ENCODE measurements around the gene FRMD4B.
"Not testable (repeated sequence)": the region's sequence is repeated elsewhere in the genome, so short reads cannot be mapped to it uniquely, and the experiment has no call there.

FRMD4B gene

DNA sequence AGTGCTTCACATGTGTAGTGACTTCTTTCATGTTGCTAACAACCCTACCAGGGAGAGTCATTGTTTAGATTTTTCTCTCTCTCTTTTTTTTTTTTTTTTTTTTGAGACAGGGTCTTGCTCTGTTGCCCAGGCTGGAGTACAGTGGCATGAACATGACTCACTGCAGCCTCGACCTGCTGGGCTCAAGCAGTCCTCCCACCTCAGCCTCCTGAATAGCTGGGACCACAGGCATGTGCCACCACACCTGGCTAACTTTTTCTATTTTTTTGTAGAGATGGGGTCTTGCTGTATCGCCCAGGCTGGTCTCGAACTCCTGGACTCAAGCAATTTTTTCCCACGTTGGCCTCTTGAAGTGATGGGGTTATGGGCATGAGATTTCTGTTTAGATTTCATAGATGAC is 63.4 kb downstream of the FRMD4B start:
- DNase-seq (ENCODE audit: low read depth), result not testable (repeated sequence)

DNA sequence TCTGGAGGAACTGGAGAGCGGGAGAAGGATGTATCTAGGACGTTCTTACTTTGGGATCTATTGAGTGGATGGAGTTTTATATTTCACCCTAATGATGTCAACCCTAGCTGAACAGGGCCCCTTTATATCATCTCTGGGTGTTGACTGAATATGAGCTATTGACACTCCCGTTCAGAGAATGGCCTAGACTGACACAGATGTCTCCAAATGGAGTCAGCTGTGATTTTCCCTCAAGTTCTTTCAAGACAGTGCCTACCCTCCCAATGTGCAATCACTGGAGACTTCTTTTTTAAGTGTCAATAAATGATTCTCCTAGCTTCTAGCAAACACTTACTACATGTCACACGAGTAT is 63.8 kb downstream of the FRMD4B start:
- DNase-seq (ENCODE audit: low read depth), result no peak

DNA sequence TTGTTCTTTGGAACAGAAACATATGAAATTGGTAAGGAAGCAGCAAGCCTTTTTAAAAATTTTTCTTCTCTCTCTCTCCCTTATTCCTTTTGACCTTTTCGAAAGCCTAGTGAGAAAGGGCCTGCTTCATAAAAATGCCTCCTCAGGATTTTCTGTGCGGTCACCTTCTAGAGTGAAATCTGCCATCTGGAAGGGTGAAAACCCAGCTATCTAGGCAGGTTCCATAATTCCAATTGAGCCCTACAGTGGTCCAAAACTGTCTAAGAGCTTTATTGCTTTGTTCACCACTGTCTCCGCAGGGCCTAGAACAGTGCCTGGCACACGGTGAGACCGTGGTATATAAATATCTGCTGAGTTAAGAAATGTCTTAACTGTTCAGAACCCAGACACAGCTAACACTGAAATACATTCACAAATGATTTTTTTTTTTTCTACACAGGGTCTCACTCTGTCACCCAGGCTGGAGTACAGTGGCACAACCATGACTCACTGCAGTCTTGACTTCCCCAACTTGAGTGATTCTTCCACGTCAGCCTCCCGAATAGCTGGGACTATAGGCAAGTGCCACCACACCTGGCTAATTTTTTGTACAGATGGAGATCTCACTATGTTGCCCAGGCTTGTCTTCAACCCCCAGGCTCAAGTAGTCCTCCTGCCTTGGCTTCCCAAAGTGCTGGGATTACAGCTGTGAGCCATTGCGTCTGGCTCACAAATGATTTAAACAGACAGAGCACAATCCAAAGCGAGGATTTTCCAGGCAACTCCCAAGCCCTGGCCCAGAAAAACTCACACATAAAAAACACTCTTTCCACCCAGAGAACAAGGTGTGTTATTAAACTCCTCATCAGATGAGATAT is 64.4 kb downstream of the FRMD4B start:
- no peak for DNase-seq (ENCODE audit: low read depth)

DNA sequence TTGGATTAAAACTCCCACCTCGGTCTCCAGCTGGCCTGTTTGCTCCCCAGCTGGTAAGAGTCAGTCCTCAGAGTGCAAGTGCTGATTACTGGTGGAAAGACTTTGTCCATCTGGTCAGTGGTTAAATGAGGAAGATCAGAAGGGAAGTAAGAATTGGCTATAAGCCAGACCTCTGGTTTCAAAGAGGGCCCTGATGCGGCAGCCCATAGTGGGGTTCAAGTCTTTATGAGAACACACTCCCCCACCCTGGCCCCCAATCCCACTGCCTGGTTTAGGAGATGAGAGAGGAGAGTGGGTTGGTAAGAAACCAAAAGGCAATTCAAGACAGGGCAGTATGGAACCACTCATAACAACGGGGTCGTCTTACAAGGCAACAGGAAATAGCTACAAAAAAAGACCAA is 65.0 kb downstream of the FRMD4B start:
- no peak for DNase-seq (ENCODE audit: low read depth)

DNA sequence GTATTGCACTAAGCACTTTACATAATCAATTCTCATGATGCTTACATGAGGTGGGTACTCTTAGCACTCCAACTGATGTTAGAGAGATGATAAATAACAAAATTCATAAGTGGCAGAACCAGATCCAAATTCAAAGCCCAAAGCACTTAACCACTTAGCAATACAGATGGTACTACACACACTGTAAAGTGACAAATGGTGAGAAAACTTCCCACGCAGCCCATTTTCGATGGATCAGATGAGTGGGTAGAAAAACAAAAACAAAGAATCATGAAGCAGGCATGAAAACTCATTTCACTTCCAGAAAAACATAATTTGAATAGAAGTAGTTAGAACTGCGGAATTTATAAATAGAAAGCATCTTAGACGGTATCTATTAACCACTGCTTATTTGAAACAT is 66.2 kb downstream of the FRMD4B start:
- no peak for DNase-seq (ENCODE audit: low read depth)

DNA sequence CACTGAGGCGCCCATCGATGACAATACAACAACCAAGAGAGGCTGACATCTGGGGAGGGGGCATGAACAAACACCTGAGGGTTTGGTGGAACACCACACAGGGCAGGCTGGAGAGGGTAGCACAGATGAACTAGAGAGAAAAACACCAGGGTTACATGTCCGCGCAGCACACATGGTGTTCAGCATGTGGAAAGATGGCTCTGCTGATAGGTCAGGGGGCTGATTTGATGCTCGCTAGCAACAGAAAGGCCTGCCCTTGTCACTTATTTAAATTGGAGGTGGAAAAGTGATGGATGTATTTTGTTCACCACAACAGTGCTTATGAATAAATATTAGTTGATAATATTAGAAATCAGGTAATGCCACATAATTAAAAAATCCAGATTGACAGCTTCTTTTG is 67.5 kb downstream of the FRMD4B start:
- no peak for DNase-seq (ENCODE audit: low read depth)

DNA sequence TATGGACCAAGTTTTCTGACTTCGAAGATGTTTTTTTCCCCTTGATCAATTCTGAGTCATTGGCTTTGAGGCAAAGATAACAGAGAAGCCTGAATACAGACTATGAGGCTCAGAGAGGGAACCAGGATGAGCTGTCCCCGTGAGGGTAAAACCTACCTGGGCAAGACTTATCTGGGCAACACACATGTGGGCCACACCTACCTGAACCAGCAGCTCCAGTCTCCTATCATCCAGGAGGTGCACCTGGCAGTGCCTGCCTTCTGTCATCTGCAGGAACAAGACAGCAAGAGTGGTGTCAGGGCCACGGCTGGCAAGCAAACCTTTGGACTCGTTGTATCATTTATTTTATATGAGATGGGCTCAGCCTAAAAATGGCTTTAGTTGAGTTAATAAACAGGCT is 72.6 kb downstream of the FRMD4B start:
- DNase-seq (ENCODE audit: low read depth), result no peak

DNA sequence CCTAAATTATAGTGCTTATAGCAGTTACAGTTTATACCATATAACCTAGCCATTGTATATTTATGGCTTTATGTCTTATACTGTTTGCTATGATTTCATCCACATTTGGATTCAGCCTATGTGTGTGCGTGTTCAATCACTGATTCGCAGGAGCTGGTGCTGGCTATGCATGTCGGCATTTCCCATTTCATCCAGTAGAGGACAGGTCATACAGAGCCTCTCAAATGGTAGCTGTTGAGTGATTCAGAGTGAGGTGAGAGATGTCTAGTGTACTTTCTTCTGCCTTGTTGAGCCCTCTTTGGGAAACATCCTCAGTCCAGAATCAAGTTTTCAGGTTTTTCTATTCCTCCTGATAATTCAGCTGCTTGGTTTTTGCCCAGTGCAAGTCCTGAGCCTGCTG is 76.1 kb downstream of the FRMD4B start:
- DNase-seq (ENCODE audit: low read depth), result no peak

DNA sequence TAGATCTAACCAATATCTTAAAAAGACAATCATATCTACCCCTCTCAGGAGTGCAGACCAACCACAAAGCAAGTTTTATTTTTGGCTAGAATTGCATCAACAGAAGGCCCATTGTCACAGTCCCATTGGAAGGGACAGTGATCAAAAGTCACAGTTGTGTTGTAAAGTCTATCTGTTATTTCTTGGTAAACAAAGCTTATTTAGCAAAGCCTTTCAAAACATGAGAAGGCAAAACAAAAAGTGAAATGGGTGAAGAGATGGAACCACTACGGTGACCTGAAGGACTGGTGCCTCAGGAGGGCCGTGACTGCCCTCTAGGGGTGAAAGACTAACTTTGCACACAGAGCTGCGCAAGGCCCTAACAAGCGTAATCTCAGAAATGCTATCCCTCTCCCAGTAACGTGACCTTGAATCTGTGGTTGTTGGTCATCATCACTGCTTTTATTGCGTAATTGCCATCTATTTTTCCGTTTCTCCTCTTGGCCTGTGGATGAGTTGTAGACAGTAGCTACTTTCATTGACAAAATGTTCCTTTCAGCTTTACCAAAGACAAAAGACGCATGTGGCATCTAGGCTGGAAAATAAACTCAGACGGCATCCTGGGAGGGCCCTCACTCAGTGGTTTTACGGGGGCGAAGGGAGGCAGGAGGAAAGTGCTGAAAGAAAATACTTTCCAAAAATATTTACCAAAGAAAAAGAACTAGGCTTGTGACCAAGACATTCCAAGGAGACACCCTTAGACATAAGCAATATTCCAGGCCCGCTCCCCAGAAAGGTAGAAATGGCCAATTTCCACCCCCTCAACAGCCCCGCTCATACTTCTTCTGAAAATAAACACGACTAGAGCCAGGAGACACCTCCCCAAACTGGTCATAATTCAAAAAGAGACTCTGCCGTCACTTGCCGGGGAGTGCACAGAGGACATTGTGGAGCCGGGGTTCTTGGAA is 79.4 kb downstream of the FRMD4B start:
- peak; percentile 20 for DNase-seq (ENCODE audit: low read depth)

DNA sequence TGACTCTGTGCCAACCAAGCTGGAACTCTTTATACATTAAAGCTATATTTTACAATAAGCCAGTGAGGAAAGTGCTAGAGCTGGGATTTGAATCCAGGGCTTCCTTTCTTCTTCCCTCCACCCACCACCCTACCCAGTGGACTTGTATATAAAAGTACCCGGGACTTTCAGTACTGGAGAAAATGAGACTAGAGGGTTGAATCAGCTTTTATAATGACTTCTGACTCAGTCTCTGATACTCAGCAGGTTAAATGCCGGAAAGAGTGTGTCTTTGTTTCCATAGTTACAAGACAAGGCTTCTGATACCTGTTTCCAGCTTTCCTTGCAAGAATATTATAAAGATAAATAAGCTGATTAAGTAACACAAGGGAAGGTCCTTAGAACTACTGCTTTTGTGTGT is 80.9 kb downstream of the FRMD4B start:
- no peak for DNase-seq (ENCODE audit: low read depth)

DNA sequence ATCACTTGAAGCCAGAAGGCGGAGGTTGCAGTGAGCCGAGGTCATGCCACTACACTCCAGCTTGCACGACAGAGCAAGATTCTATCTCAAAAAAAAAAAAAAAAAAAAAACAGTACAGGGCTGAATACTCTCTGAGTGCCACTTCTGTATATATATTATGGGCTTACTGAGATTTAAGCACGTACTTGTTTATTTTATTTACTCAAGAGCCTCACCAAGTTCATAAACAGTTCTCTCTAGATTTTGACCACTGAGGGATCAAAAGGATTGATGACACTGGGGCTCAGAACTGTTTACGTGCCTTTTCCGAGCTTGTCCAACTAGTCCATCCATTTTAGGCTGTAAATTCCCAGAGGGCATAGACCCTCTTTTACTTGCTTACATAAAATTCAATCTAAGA is 81.5 kb downstream of the FRMD4B start:
- no peak for DNase-seq (ENCODE audit: low read depth)

DNA sequence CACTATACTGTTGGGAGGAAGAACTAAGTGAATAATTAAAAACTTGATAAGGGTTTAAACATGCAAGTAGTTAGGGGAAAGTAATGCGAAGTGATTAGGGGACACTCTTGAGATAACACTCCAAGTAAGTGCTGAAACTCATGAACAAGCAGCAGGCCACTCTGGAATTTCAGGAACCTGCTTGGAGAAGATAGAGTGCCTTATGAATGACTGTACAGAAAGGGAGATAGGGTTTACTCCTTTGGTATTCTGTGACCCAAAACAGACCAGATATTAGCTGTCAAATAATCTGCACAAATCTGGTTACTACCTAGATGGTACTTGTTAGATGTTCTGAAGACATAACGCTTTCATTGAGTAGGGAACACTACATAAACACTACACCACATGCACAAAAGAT is 85.6 kb downstream of the FRMD4B start:
- no peak for DNase-seq (ENCODE audit: low read depth)

DNA sequence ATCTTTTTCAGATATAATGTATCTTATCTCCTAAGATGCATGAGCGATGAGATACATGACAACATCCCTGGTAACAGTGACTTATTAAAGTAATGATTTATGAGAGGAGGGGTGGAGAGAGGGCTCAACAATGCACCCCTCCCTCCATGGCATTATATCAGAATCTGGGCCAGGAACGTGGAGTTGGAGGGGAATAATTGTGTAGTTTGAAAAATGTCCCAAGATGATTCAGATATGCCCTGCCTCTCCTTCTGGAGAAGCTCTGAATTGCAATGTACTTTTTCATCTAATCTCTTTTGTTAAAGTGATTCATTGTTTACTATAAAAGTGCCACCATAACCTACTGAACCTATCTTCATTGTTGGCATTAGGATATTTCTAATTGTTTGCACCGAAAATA is 86.5 kb downstream of the FRMD4B start:
- DNase-seq (ENCODE audit: low read depth), result no peak

DNA sequence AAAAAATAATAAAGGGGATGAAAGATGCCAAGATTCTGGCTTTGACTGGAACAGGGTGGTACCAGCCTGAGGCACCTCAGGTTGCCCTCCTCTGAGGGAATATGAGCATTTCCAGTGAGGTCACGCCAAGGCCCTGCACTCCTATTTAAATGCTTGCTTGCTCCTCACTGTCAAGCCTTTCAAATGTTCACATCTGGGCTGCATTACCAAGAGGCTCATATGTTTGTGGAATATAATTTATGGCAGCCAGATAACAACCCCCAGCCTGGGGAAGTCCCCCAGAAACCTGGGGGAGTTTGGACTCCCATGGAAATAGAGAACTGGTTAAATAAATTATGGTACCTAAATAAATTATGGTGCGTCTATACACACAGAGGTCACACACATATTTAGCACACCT is 88.4 kb downstream of the FRMD4B start:
- no peak for DNase-seq (ENCODE audit: low read depth)

DNA sequence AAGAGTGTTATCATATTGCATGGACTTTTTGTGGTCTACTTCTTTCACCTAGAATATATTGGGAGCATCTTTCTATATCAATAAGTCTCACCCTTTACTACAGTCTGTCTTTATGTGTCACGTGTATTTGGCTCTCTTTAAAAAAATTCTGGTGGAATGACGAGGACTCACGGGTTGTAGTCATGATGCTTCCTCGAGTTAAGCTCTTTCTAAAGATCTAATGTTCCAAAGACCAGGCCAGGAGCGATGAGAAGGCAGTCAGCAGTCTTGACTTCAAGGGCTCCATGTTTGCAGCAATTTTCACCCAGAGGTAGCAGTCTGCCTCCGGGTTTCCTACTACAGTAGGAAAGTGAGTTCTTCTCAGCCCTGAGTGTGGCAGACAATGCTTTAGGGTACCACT is 88.9 kb downstream of the FRMD4B start:
- DNase-seq (ENCODE audit: low read depth), result no peak

DNA sequence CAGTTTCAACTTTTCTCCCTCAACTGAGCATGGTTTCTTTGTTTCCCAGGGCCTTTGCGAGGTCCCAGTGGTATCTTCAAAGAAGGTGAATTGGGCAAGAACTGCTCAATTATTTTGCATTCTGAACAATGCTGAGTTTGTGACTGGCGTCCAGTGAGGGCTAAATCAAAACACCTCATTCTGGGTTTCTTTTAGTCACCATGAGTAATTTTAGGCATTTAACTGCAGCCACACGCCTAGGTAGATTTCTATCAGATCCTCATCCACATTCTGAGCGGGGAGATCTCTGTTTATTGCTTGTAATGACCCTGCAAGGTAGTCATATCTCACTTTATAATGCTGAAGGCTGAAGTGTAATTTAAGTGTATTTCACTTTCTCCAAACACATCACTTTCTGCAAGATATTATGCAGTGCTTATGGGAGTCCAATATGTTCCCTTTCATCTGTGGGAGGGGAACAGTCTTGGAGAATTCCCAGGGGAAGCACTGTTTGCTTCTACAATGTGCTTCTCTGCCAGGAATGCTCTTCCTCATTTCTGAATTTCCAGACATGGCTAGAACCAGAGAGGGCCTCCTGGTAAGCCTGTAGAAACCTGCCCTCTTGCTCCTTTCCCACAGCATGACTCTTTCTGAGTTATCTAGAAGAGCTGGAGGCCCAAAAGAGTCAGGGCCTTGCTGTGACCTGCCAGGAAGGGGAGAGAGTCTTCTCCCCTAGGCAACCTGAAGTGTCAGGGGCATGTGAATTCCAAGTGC is 91.7 kb downstream of the FRMD4B start:
- DNase-seq (ENCODE audit: low read depth), result no peak

DNA sequence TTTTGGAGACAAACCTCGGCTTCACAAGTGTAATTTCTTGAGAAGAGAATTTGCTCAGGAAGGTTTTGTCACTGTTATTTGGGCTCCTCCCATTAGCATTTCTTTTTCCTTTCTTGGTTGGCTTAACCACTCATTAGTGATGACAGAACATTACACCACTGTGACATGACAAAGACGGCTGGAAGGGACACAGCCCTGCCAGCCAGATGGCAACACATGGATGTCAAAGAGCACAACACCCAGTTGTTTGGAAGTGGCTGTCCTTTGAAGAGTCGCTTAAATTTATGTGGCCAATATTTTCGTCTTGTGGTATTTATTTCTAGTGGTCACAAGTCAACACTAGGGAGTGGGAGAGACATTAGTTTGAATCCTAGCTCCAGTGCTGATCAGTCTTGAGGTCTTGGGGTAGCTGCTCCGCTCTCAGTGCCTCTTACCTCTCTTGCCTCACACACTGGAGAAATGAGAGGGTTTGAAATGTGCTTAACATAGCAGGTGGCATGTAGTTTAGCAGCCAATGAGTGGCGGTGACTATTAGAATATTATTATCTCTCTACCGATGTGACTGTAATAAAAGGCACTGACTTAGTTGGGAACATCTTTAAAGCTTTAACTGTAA is 92.8 kb downstream of the FRMD4B start:
- no peak for DNase-seq (ENCODE audit: low read depth)

DNA sequence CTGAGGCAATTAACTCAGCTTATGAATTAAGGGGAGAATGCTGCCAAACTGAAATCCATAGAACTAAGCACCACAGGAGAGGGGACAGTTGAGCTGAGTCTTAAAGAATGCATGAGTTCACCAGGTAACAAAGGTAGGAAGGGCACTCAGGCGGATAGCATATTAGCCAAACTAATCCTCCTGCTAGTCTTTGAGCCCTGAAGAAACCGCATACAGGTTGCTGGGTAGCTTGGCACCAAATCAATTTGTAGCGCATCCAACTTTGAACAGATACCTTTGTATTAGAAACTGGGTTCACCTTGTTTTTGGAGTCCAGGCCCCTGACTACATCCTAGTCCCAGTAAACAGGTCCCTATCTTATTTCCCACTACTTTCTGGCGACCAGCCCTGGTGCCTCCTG is 93.7 kb downstream of the FRMD4B start:
- DNase-seq (ENCODE audit: low read depth), result no peak

DNA sequence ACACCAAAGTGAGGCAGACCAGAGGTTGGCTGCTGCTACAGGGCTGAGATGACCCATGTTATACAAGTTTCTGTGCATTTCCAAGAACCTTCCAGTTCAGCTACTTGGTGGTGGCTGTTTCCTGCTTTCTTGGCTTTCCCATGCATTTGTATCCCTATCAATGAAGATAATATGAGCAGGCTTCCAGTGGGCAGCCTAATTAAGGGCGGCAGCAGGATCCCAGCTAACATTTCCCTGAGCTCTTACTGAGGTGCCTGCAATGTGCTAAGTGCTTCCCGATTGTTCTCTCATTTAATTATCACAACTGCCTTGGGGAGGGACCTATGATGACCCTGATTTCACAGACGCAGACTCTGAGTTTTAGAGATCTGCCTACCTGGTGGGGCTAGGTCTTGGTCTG is 95.5 kb downstream of the FRMD4B start:
- no peak for DNase-seq (ENCODE audit: low read depth)

DNA sequence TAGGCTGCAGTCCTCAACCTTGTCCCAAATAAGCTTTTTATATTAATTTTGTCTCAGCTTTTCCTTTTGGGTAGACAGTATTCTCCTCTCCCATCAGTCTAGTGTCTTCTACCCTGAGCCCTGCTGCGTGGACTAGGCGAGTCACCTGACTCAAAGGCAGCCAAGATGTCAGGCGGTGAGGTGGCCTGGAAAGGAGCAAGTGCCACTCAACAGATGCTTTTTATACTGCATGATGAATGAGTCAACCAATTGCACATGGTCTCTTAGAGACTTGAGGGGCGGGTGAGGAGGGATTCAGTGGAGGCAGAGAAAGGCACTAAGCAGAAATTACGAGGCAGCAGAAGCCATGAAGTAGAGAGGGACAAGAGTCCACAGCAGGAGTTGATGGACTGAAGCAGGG is 95.9 kb downstream of the FRMD4B start:
- no peak for DNase-seq (ENCODE audit: low read depth)

DNA sequence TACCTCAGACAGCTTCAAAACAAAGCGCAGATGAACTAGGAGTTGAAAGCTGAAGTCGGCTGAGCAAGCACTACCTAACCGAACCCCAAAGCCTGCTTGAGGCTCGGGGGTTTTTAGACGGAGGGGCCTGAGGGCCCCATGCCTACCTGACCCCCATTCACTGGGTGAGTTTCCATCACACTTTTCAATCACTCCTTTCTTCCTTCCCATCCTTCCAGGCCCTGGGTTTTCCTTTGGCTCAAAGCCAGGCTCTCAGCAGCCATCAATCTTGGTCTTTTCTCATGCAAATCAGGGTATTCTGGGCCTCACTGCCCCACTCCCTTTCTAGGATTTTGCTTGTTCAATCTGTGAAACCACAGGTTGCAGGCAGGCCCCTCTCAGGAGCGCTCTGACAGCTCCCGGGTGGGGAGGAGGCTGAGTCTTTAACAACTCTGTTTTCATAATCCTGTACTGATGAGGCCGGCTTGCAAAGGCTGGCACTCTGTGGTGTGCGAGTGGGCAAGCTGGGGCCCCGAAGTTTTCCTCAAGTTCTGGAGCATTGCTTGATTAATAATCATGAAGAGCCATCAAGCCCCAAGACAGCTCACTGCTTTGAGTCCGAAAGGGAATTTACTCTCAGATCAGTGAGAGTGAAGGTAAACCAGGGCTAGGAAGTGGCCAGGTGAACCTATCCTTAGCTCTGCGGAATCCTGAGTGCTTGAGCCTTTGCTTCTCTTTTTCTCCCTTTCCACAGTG is 97.6 kb downstream of the FRMD4B start:
- DNase-seq (ENCODE audit: low read depth), result no peak
